Mammary microvascular endothelial cell (primary cell): ENCODE measurements around the gene RPL26. TPM values are rescaled to one million over a fixed set of nuclear protein-coding genes. Genes with fewer than 3 reads are reported as not detected.

ENCODE experiments used
- total RNA-seq: library from RNA; depleted of rRNA; stranded (reverse); fragments of >200 nt; gene quantifications from 2 replicates; pipeline ENCODE4 v1.2.3, GENCODE V29; 2015

Gene RPL26
- 3,525 and 3,955 TPM in 2 replicates for total RNA-seq

GRCh38 chr17:8383143-8383822, at the start of gene RPL26:
TSS of gene RPL26 (minus strand) at chr17:8383193. CDS start at chr17:8382310, 883 bp downstream.

GRCh38 chr17:8397636-8398035, 14.6 kb upstream of the RPL26 start, which contains the start of gene RNF222:
TSS of gene RNF222 (minus strand) at chr17:8397827. CDS start at chr17:8393461, 4,366 bp downstream.

GRCh38 chr17:8376271-8377067, 6.5 kb downstream of the RPL26 start, which contains the start of gene KRABD2:
TSS of gene KRABD2 (minus strand) at chr17:8376704.

GRCh38 chr17:8339540-8339939, 43.5 kb downstream of the RPL26 start, which contains the start of gene ODF4:
TSS of gene ODF4 (plus strand) at chr17:8339840. CDS start at chr17:8340052, 212 bp downstream.

Other genes with a start within 250 kb of the RPL26 start
- 14.5 and 20.3 TPM in 2 replicates for gene PER1, start 230.8 kb downstream of the RPL26 start, total RNA-seq
- 4.0 and 4.1 TPM in 2 replicates for gene VAMP2, start 220.2 kb downstream of the RPL26 start, total RNA-seq
- 19.5 and 19.8 TPM in 2 replicates for gene TMEM107, start 206.8 kb downstream of the RPL26 start, total RNA-seq
- gene BORCS6, start 193.0 kb downstream of the RPL26 start, total RNA-seq, result 9.8 and 12.1 TPM in 2 replicates
- gene AURKB, start 172.6 kb downstream of the RPL26 start, total RNA-seq, result 71.2 and 82.5 TPM in 2 replicates
- gene CTC1, start 135.1 kb downstream of the RPL26 start, total RNA-seq, result 14.9 and 18.7 TPM in 2 replicates
- 47.8 and 49.5 TPM in 2 replicates for gene PFAS, start 133.9 kb downstream of the RPL26 start, total RNA-seq
- 35.9 and 45.9 TPM in 2 replicates for gene RANGRF, start 94.5 kb downstream of the RPL26 start, total RNA-seq
- gene SLC25A35, start 87.8 kb downstream of the RPL26 start, total RNA-seq, result 1.7 and 2.5 TPM in 2 replicates
- 39.4 and 210 TPM in 2 replicates for gene ARHGEF15, start 73.0 kb downstream of the RPL26 start, total RNA-seq
- not detected in 2 replicates for gene ODF4, start 43.4 kb downstream of the RPL26 start, total RNA-seq
- gene RNF222, start 14.6 kb upstream of the RPL26 start, total RNA-seq, result not detected in 2 replicates
- gene NDEL1, start 52.7 kb upstream of the RPL26 start, total RNA-seq, result 40.2 and 55.1 TPM in 2 replicates
- gene MYH10, start 247.5 kb upstream of the RPL26 start, total RNA-seq, result 32.6 and 34.6 TPM in 2 replicates